HepG2 (cell line): Measurements from ENCODE around the gene ORC2. TPM values are rescaled to one million over a fixed set of nuclear protein-coding genes. Genes with fewer than 3 reads are reported as not detected.

Experiments
- HNRNPUL1 ChIP-seq: fragments of 200-400 bp; formaldehyde crosslinking; IDR thresholded peaks from 2 replicates; pipeline ENCODE4 v1.6.1; 2017; ENCODE audit warnings: low read depth, mild to moderate bottlenecking, low read length, moderate library complexity
- HOXA5 ChIP-seq: sonication (generic); formaldehyde crosslinking; IDR thresholded peaks from 2 replicates; pipeline ENCODE4 v1.4.0; 2020; ENCODE audit warnings: missing genetic modification reagents
- KDM4B ChIP-seq: sonication (generic); formaldehyde crosslinking; IDR thresholded peaks from 2 replicates; pipeline ENCODE4 v1.4.0; 2020; ENCODE audit warnings: missing genetic modification reagents
- KLF6 ChIP-seq: IDR thresholded peaks from 2 replicates; pipeline ENCODE4 v1.8.0; 2016; ENCODE audit warnings: missing biosample characterization, missing genetic modification reagents
- THAP8 ChIP-seq: sonication (generic); formaldehyde crosslinking; IDR thresholded peaks from 2 replicates; pipeline ENCODE4 v1.5.1; 2020; ENCODE audit warnings: missing genetic modification reagents, mild to moderate bottlenecking, borderline replicate concordance
- ZNF10 ChIP-seq: sonication (generic); formaldehyde crosslinking; IDR thresholded peaks from 2 replicates; pipeline ENCODE4 v1.4.0; 2020; ENCODE audit warnings: mild to moderate bottlenecking, low read depth, missing genetic modification reagents, borderline replicate concordance
- ZNF143 ChIP-seq: sonication (generic); formaldehyde crosslinking; IDR thresholded peaks from 2 replicates; pipeline ENCODE4 v1.4.0; 2020; ENCODE audit warnings: missing genetic modification reagents
- ZNF362 ChIP-seq: sonication (generic); formaldehyde crosslinking; IDR thresholded peaks from 2 replicates; pipeline ENCODE4 v1.4.0; 2020; ENCODE audit warnings: missing genetic modification reagents, mild to moderate bottlenecking, borderline replicate concordance
- ZNF570 ChIP-seq: sonication (generic); formaldehyde crosslinking; IDR thresholded peaks from 2 replicates; pipeline ENCODE4 v1.4.0; 2020; ENCODE audit warnings: mild to moderate bottlenecking, missing genetic modification reagents, borderline replicate concordance
- ZNF776 ChIP-seq: sonication (generic); formaldehyde crosslinking; IDR thresholded peaks from 2 replicates; pipeline ENCODE4 v1.4.0; 2020; ENCODE audit warnings: mild to moderate bottlenecking, missing genetic modification reagents
- polyA plus RNA-seq, 8 experiments: library from polyadenylated mRNA; depleted of rRNA in 3 of 8; stranded (reverse) in 7 of 8; unstranded in 1 of 8; fragments of >200 nt; fragmentation: Illumina TruSeq in 4 of 8; extraction: Trizol in 4 of 8; gene quantifications; 2 replicates each; pipeline versions ENCODE4 v1.2.1 to v1.2.3, GENCODE V29; 2011 to 2016; ENCODE audit warnings: low read depth in 4 of 8, missing spikeins in 1 of 8, mixed read lengths in 1 of 8; ENCODE audit not compliant: insufficient read depth in 1 of 8
- total RNA-seq, 5 experiments: library from RNA; depleted of rRNA; stranded (reverse); fragments of >200 nt; fragmentation: Illumina TruSeq; extraction: Trizol; gene quantifications; 2 replicates each; pipeline ENCODE4 v1.2.3, GENCODE V29; 2016; ENCODE audit warnings: low read depth in 1 of 5
- TF ChIP-seq, protein P1 (sequence below): sonication (generic); formaldehyde crosslinking; IDR thresholded peaks from 2 replicates; pipeline ENCODE4 v1.8.1; 2023; ENCODE audit warnings: missing genetic modification reagents, mild to moderate bottlenecking, borderline replicate concordance
- TF ChIP-seq, protein P2 (sequence below): sonication (generic); formaldehyde crosslinking; IDR thresholded peaks from 2 replicates; pipeline ENCODE4 v1.4.0; 2020; ENCODE audit warnings: missing genetic modification reagents, borderline replicate concordance
- TF ChIP-seq, protein P3 (sequence below): IDR thresholded peaks from 2 replicates; pipeline ENCODE4 v1.6.1; 2016; ENCODE audit warnings: mild to moderate bottlenecking, missing biosample characterization, missing genetic modification reagents
- TF ChIP-seq, protein P4 (sequence below): sonication (generic); formaldehyde crosslinking; IDR thresholded peaks from 2 replicates; pipeline ENCODE4 v1.5.1; 2020; ENCODE audit warnings: mild to moderate bottlenecking, missing genetic modification reagents, moderate library complexity
- TF ChIP-seq, protein P5 (sequence below): sonication (generic); formaldehyde crosslinking; conservative IDR thresholded peaks from 2 replicates; pipeline ENCODE4 v1.4.0; 2020; ENCODE audit warnings: missing genetic modification reagents

The ORC2 gene
- total and polyA plus RNA-seq, 2 of the 13 experiments (the other 11 are each of a cell fraction or from before 2014, with no cell fraction given) = 19.3 to 73.5 TPM

GRCh38 chr2:200888704-200889625, 74.5 kb downstream of the ORC2 start, which contains the start of the genes NIF3L1 and PPIL3 (continued):
- TF ChIP-seq ZNF10 (CRISPR knock-in tag) (no peak), KLF6 (CRISPR knock-in tag) (peak; percentile 97), ZNF776 (no peak; the same call in 1 of the 2 replicates), ZNF143 (CRISPR knock-in tag) (peak; percentile 70; the same call in 1 of the 2 replicates), ZNF570 (CRISPR knock-in tag) (0 out of 2 replicates have a peak, but pooled peaks have one; percentile 16), HNRNPUL1 (no peak), KDM4B (0 out of 2 replicates have a peak, but pooled peaks have one; percentile 32), ZNF362 (CRISPR knock-in tag) (no peak), THAP8 (CRISPR knock-in tag) (peak; percentile 64; the same call in 1 of the 2 replicates), HOXA5 (CRISPR knock-in tag) (peak; percentile 88)
- TF ChIP-seq, protein P1, sequence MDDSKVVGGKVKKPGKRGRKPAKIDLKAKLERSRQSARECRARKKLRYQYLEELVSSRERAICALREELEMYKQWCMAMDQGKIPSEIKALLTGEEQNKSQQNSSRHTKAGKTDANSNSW (CRISPR knock-in tag) = no peak
- TF ChIP-seq, protein P2, sequence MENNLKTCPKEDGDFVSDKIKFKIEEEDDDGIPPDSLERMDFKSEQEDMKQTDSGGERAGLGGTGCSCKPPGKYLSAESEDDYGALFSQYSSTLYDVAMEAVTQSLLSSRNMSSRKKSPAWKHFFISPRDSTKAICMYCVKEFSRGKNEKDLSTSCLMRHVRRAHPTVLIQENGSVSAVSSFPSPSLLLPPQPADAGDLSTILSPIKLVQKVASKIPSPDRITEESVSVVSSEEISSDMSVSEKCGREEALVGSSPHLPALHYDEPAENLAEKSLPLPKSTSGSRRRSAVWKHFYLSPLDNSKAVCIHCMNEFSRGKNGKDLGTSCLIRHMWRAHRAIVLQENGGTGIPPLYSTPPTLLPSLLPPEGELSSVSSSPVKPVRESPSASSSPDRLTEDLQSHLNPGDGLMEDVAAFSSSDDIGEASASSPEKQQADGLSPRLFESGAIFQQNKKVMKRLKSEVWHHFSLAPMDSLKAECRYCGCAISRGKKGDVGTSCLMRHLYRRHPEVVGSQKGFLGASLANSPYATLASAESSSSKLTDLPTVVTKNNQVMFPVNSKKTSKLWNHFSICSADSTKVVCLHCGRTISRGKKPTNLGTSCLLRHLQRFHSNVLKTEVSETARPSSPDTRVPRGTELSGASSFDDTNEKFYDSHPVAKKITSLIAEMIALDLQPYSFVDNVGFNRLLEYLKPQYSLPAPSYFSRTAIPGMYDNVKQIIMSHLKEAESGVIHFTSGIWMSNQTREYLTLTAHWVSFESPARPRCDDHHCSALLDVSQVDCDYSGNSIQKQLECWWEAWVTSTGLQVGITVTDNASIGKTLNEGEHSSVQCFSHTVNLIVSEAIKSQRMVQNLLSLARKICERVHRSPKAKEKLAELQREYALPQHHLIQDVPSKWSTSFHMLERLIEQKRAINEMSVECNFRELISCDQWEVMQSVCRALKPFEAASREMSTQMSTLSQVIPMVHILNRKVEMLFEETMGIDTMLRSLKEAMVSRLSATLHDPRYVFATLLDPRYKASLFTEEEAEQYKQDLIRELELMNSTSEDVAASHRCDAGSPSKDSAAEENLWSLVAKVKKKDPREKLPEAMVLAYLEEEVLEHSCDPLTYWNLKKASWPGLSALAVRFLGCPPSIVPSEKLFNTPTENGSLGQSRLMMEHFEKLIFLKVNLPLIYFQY = peak; percentile 69; the same call in 1 of the 2 replicates
- TF ChIP-seq, protein P3, sequence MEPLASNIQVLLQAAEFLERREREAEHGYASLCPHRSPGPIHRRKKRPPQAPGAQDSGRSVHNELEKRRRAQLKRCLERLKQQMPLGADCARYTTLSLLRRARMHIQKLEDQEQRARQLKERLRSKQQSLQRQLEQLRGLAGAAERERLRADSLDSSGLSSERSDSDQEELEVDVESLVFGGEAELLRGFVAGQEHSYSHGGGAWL = no peak; the same call in none of the 2 replicates
- TF ChIP-seq, protein P4, sequence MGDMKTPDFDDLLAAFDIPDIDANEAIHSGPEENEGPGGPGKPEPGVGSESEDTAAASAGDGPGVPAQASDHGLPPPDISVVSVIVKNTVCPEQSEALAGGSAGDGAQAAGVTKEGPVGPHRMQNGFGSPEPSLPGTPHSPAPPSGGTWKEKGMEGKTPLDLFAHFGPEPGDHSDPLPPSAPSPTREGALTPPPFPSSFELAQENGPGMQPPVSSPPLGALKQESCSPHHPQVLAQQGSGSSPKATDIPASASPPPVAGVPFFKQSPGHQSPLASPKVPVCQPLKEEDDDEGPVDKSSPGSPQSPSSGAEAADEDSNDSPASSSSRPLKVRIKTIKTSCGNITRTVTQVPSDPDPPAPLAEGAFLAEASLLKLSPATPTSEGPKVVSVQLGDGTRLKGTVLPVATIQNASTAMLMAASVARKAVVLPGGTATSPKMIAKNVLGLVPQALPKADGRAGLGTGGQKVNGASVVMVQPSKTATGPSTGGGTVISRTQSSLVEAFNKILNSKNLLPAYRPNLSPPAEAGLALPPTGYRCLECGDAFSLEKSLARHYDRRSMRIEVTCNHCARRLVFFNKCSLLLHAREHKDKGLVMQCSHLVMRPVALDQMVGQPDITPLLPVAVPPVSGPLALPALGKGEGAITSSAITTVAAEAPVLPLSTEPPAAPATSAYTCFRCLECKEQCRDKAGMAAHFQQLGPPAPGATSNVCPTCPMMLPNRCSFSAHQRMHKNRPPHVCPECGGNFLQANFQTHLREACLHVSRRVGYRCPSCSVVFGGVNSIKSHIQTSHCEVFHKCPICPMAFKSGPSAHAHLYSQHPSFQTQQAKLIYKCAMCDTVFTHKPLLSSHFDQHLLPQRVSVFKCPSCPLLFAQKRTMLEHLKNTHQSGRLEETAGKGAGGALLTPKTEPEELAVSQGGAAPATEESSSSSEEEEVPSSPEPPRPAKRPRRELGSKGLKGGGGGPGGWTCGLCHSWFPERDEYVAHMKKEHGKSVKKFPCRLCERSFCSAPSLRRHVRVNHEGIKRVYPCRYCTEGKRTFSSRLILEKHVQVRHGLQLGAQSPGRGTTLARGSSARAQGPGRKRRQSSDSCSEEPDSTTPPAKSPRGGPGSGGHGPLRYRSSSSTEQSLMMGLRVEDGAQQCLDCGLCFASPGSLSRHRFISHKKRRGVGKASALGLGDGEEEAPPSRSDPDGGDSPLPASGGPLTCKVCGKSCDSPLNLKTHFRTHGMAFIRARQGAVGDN (CRISPR knock-in tag) = peak; percentile 95
- TF ChIP-seq, protein P5, sequence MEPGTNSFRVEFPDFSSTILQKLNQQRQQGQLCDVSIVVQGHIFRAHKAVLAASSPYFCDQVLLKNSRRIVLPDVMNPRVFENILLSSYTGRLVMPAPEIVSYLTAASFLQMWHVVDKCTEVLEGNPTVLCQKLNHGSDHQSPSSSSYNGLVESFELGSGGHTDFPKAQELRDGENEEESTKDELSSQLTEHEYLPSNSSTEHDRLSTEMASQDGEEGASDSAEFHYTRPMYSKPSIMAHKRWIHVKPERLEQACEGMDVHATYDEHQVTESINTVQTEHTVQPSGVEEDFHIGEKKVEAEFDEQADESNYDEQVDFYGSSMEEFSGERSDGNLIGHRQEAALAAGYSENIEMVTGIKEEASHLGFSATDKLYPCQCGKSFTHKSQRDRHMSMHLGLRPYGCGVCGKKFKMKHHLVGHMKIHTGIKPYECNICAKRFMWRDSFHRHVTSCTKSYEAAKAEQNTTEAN (CRISPR knock-in tag) = no peak; the same call in 1 of the 2 replicates
